ENCODE results near the gene CFAP99.
"Not testable (repeated sequence)": the region's sequence is repeated elsewhere in the genome, so short reads cannot be mapped to it uniquely, and the experiment has no call there.

- not testable (repeated sequence) for TF ChIP-seq CTCF, POLR2A, EP300 (IDR thresholded peaks at IDR 0.05)
Observed at GRCh38 chr4:2465544-2465943, 46.8 kb downstream of the CFAP99 start.
